HepG2 (cell line): Measurements from ENCODE around the gene P2RX1. TPM values are rescaled to one million over a fixed set of nuclear protein-coding genes. Genes with fewer than 3 reads are reported as not detected.

Source experiments
- ATAC-seq: fragments of 200-7000 bp; cut with Tn5 transposase; 3 replicates; pipeline ENCODE4 v1.9.1; 2020; ENCODE audit warnings: mild to moderate bottlenecking, moderate library complexity
- BruUV-seq: library from RNA; stranded (reverse); fragments of 400-500 nt; replicated peaks from 2 replicates; lab custom pipeline; 2021; lab: Mats Ljungman, UMichigan
- CTCF ChIA-PET: fragments of 300-600 bp; formaldehyde crosslinking; extraction: SDS; loops from one replicate; lab custom pipeline; 2021; ENCODE audit warnings: low total read pairs, inconsistent platforms, low intra/inter-chr PET ratio; lab: Yijun Ruan, JAX
- POLR2A ChIA-PET: fragments of 350-600 bp; sonication (Branson Sonifier 250); formaldehyde crosslinking; loops from one replicate; lab custom pipeline; 2020; ENCODE audit warnings: antibody characterized with exemption, inconsistent platforms; lab: Yijun Ruan, JAX
- DNase-seq: peaks from one replicate; pipeline ENCODE4 v3.0.0-alpha.2; 2015; ENCODE audit warnings: low spot score
- FAIRE-seq: peaks from 3 replicates; lab custom pipeline; 2011; peaks lifted over from hg19 to GRCh38; lab: Jason Lieb, UNC
- H2AFZ ChIP-seq: one replicate; pipeline ENCODE4 v1.6.1; 2011; ENCODE audit warnings: low read length, inconsistent platforms
- H3K27ac ChIP-seq: fragments of 300-600 bp; 3 replicates; pipeline ENCODE4 v1.8.0; 2011; ENCODE audit warnings: mixed run types, mild to moderate bottlenecking, mixed read lengths, low read length, inconsistent platforms; ENCODE audit not compliant: insufficient read depth; ENCODE audit errors: extremely low read length
- H3K27me3 ChIP-seq, 2 experiments: fragments of 200-600 bp in 1 of 2; 2 replicates in 1 of 2; 3 replicates in 1 of 2; pipeline versions ENCODE4 v1.6.0 to v1.8.0; 2011; ENCODE audit warnings: low read length in 2 of 2, mild to moderate bottlenecking in 2 of 2, moderate library complexity in 2 of 2, inconsistent platforms in 1 of 2; ENCODE audit not compliant: insufficient read depth in 2 of 2, control insufficient read depth in 1 of 2
- H3K36me3 ChIP-seq, 2 experiments: fragments of 200-600 bp in 1 of 2; replicated peaks in 1 of 2; 2 replicates in 1 of 2; 3 replicates in 1 of 2; pipeline versions ENCODE4 v1.5.1 to v1.8.0; 2011; ENCODE audit warnings: low read length in 2 of 2, inconsistent platforms in 1 of 2; ENCODE audit not compliant: insufficient read depth in 2 of 2, control insufficient read depth in 1 of 2
- H3K4me1 ChIP-seq: 2 replicates; pipeline ENCODE4 v1.5.1; 2012; ENCODE audit warnings: low read length, inconsistent platforms; ENCODE audit not compliant: insufficient read depth
- H3K4me2 ChIP-seq: 2 replicates; pipeline ENCODE4 v1.6.0; 2011; ENCODE audit warnings: low read depth, low read length, inconsistent platforms
- H3K4me3 ChIP-seq, 3 experiments: fragments of 200-600 bp in 1 of 3; sonication (generic), shearing (Covaris generic) in 1 of 3; replicated peaks in 1 of 3; 2 replicates each; pipeline ENCODE4 v1.5.1; 2011 to 2016; ENCODE audit warnings: low read length in 3 of 3, inconsistent platforms in 2 of 3, low read depth in 2 of 3, mild to moderate bottlenecking in 2 of 3, control low read depth in 1 of 3, mixed read lengths in 1 of 3; ENCODE audit not compliant: insufficient read depth in 1 of 3
- H3K79me2 ChIP-seq: one replicate; pipeline ENCODE4 v1.6.1; 2011; ENCODE audit warnings: low read length, inconsistent platforms; ENCODE audit not compliant: insufficient read depth
- H3K9ac ChIP-seq: 2 replicates; pipeline ENCODE4 v1.6.0; 2011; ENCODE audit warnings: mild to moderate bottlenecking, low read depth, low read length, inconsistent platforms; ENCODE audit not compliant: insufficient read depth
- H3K9me3 ChIP-seq: 2 replicates; pipeline ENCODE4 v1.5.1; 2012; ENCODE audit warnings: mild to moderate bottlenecking, low read length
- H4K20me1 ChIP-seq: 2 replicates; pipeline ENCODE4 v1.6.0; 2011; ENCODE audit warnings: inconsistent platforms, mild to moderate bottlenecking, low read length, moderate library complexity; ENCODE audit not compliant: insufficient read depth
- BHLHE40 ChIP-seq: IDR thresholded peaks from 2 replicates; pipeline ENCODE4 v1.6.1; 2011; ENCODE audit warnings: low read length, improper control_type of control experiment
- ZIK1 ChIP-seq: sonication (generic); formaldehyde crosslinking; IDR thresholded peaks from 2 replicates; pipeline ENCODE4 v1.5.0; 2020; ENCODE audit warnings: mild to moderate bottlenecking, low read depth, missing genetic modification reagents, borderline replicate concordance
- WGBS: methylation state at CpG from one replicate; pipeline ENCODE4 v1.1.6; 2017; ENCODE audit warnings: low lambda C conversion rate; 5-methylcytosine and 5-hydroxymethylcytosine counted together
- in situ Hi-C: cut with HindIII; loops from 2 replicates; pipeline ENCODE4 v1.10.0; 2017; ENCODE audit warnings: low pct_unique_long_range_greater_than_20kb; ENCODE audit not compliant: extremely low pct_ligation_motif_present
- intact Hi-C: fragments of 100-400 bp; cut with micrococcal nuclease; formaldehyde crosslinking; loops from one replicate; pipeline ENCODE4 v1.10.0; 2022; ENCODE audit not compliant: unreplicated experiment
- polyA plus RNA-seq, 8 experiments: library from polyadenylated mRNA; depleted of rRNA in 3 of 8; stranded (reverse) in 7 of 8; unstranded in 1 of 8; fragments of >200 nt; fragmentation: Illumina TruSeq in 4 of 8; extraction: Trizol in 4 of 8; gene quantifications; 2 replicates each; pipeline versions ENCODE4 v1.2.1 to v1.2.3, GENCODE V29; 2011 to 2016; ENCODE audit warnings: low read depth in 4 of 8, missing spikeins in 1 of 8, mixed read lengths in 1 of 8; ENCODE audit not compliant: insufficient read depth in 1 of 8
- total RNA-seq, 5 experiments: library from RNA; depleted of rRNA; stranded (reverse); fragments of >200 nt; fragmentation: Illumina TruSeq; extraction: Trizol; gene quantifications; 2 replicates each; pipeline ENCODE4 v1.2.3, GENCODE V29; 2016; ENCODE audit warnings: low read depth in 1 of 5
- TF ChIP-seq, protein P1 (sequence below): sonication (generic); formaldehyde crosslinking; IDR thresholded peaks from 2 replicates; pipeline ENCODE4 v1.4.0; 2020; ENCODE audit warnings: mild to moderate bottlenecking, missing genetic modification reagents, borderline replicate concordance

P2RX1 gene
- total and polyA plus RNA-seq, 2 of the 13 experiments (the other 11 are each of a cell fraction or from before 2014, with no cell fraction given), result 0.04 to 0.50 TPM

DNA sequence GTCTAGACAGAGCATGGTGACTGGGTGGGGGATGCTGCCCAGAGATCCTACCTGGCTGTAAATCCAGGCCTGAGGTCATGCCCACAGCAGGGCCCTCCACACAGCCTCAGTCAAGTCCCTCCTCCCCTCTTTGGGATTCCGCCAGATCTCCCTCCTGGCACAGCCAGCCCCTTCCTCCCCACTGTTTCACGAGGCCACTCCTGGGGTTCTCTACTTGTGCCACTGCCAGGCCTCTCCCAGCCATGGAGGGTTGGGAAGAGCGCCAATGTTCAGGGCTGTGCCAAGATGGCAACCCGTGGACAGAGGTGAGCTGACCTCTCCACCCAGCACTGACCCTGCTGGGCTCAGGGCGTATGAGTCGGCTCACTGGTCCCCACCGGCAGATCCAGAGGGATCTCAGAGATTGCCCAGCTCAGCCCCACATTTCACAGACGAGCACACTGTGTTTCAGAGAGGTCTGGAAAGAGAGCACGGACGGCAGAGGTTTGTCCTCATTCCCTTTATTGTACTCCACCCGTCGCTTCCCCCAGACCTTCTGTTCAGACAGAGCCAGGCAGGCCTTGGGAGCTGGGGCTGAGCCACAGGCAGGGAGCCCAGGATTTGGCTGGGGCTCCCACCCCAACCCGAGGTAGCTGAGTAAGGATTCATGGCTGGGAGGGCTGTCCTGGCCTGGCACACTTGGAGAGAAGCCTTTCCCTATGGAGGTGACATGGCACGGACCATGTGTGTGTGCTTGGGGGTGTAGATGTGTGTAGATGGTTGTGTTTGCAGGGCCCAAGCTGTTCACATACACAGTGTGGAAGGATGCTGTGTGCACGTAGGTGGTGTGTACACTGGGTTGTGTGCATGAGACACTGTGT lies 19.9 kb downstream of the P2RX1 start:
- DNase-seq (no peak), FAIRE-seq (no peak), ATAC-seq (no peak)
- H2AFZ ChIP-seq, result no peak overlapping the region
- H3K79me2 ChIP-seq, result no peaks in the 10 kb centered on the region
- H3K27me3 ChIP-seq, result peaks cover 0 to 19% of the 10 kb centered on the region in 2 experiments; a peak in 2 of 5 replicates
- peak overlapping the region; percentile 35; the same call in 1 of the 2 replicates for H3K4me2 ChIP-seq
- 46% methylated on average over 10 of the region's 15 CpGs for WGBS
- TF ChIP-seq BHLHE40 (0 out of 2 replicates have a peak, but pooled peaks have one; percentile 39), ZIK1 (CRISPR knock-in tag) (0 out of 2 replicates have a peak, but pooled peaks have one; percentile 36)
- TF ChIP-seq, protein P1, sequence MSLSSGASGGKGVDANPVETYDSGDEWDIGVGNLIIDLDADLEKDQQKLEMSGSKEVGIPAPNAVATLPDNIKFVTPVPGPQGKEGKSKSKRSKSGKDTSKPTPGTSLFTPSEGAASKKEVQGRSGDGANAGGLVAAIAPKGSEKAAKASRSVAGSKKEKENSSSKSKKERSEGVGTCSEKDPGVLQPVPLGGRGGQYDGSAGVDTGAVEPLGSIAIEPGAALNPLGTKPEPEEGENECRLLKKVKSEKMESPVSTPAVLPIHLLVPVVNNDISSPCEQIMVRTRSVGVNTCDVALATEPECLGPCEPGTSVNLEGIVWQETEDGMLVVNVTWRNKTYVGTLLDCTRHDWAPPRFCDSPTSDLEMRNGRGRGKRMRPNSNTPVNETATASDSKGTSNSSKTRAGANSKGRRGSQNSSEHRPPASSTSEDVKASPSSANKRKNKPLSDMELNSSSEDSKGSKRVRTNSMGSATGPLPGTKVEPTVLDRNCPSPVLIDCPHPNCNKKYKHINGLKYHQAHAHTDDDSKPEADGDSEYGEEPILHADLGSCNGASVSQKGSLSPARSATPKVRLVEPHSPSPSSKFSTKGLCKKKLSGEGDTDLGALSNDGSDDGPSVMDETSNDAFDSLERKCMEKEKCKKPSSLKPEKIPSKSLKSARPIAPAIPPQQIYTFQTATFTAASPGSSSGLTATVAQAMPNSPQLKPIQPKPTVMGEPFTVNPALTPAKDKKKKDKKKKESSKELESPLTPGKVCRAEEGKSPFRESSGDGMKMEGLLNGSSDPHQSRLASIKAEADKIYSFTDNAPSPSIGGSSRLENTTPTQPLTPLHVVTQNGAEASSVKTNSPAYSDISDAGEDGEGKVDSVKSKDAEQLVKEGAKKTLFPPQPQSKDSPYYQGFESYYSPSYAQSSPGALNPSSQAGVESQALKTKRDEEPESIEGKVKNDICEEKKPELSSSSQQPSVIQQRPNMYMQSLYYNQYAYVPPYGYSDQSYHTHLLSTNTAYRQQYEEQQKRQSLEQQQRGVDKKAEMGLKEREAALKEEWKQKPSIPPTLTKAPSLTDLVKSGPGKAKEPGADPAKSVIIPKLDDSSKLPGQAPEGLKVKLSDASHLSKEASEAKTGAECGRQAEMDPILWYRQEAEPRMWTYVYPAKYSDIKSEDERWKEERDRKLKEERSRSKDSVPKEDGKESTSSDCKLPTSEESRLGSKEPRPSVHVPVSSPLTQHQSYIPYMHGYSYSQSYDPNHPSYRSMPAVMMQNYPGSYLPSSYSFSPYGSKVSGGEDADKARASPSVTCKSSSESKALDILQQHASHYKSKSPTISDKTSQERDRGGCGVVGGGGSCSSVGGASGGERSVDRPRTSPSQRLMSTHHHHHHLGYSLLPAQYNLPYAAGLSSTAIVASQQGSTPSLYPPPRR (CRISPR knock-in tag), result no peak
- in situ Hi-C loops, result no loop called here
- ChIA-PET POLR2A (interaction anchor here (0.6 to 3.5 kb wide), 2 partner anchors 8 to 14 kb away, joined by 3 to 47 read pairs; no protein-coding TSS in a partner anchor), CTCF (no interaction called here)
- peaks cover 34% of the 10 kb centered on the region for H3K4me1 ChIP-seq
- no peaks in the 10 kb centered on the region for H3K9me3 ChIP-seq
- no TSS peak for BruUV-seq
- no peaks in the 10 kb centered on the region for H3K36me3 ChIP-seq
- no peak overlapping the region for H3K9ac ChIP-seq
- H3K27ac ChIP-seq, result no peak overlapping the region
- H3K4me3 ChIP-seq, result no peak overlapping the region; a peak in 1 of 6 replicates
- no peaks in the 10 kb centered on the region for H4K20me1 ChIP-seq
- intact Hi-C loops, result no loop called here
